Upper lobe of left lung (tissue), 4 donors: ENCODE results near the gene OSBPL3.

ENCODE experiments used
- CTCF ChIP-seq, 6 experiments: fragments of 450-650 bp in 4 of 6; fragments of 200-600 bp in 2 of 6; sonication (generic) in 2 of 6; IDR thresholded peaks; one replicate each; pipeline ENCODE4 v1.5.1; 2016 to 2019; ENCODE audit warnings: antibody characterized with exemption in 6 of 6
- POLR2A ChIP-seq, 4 donors: fragments of 450-650 bp; IDR thresholded peaks; one replicate each; pipeline ENCODE4 v1.5.1; 2016 to 2017; ENCODE audit warnings: antibody characterized with exemption in 4 of 4, mild to moderate bottlenecking in 2 of 4

- no peak for TF ChIP-seq POLR2A (IDR thresholded peaks at IDR 0.05)
- TF ChIP-seq CTCF (IDR thresholded peaks at IDR 0.05), result no peak
Measured at GRCh38 chr7:24914465-24914859, 65.5 kb downstream of the OSBPL3 start.
